Colonic mucosa (tissue), 4 donors: ENCODE data around the gene CDC42BPB. TPM values are rescaled to one million over a fixed set of nuclear protein-coding genes. Genes with fewer than 3 reads are reported as not detected.

Source experiments
- DNase-seq: peaks from one replicate; pipeline ENCODE4 v3.0.0-alpha.2; 2020
- H3K27ac ChIP-seq: fragments of 200-600 bp; one replicate; pipeline ENCODE4 v1.8.0; 2021
- H3K27me3 ChIP-seq: fragments of 200-600 bp; one replicate; pipeline ENCODE4 v1.8.0; 2021
- H3K36me3 ChIP-seq: fragments of 200-600 bp; one replicate; pipeline ENCODE4 v1.8.0; 2021
- H3K4me1 ChIP-seq: fragments of 200-600 bp; one replicate; pipeline ENCODE4 v1.8.0; 2021; ENCODE audit warnings: mild to moderate bottlenecking
- H3K4me3 ChIP-seq: fragments of 200-600 bp; one replicate; pipeline ENCODE4 v1.8.0; 2021
- H3K9ac ChIP-seq, 2 donors: one replicate each; pipeline ENCODE4 v1.7.0; 2013; ENCODE audit warnings: control low read depth in 2 of 2, low read depth in 2 of 2, low read length in 2 of 2
- H3K9me3 ChIP-seq: fragments of 200-600 bp; one replicate; pipeline ENCODE4 v1.8.0; 2021
- CTCF ChIP-seq: fragments of 200-600 bp; IDR thresholded peaks from one replicate; pipeline ENCODE4 v1.8.0; 2022; ENCODE audit warnings: antibody characterized with exemption, mild to moderate bottlenecking
- intact Hi-C: fragments of 100-400 bp; cut with DNase I; formaldehyde crosslinking; loops from one replicate; pipeline ENCODE4 v1.14.1; 2022
- total RNA-seq, 2 donors: library from RNA; stranded (reverse); fragmentation: NEBNext Ultra II Directional in 1 of 2; extraction: Animal tissue kit (Norgen Biotek cat#: 25700) in 1 of 2; gene quantifications; one replicate each; pipeline ENCODE4 v1.2.1, GENCODE V29; 2021
- donor health status: healthy.
- donor health status: DM: no; HTN: no; CAD: no.
- donor health status: DM: no; HTN: no; CAD: no.

The CDC42BPB gene
- total RNA-seq, 2 donors from 2014 or later = 67.9 to 83.8 TPM

- no peak overlapping the region for H3K4me3 ChIP-seq
- H3K9me3 ChIP-seq = no peaks in the 10 kb centered on the region
- H3K9ac ChIP-seq = no peak overlapping the region
- H3K27ac ChIP-seq = no peak overlapping the region
- no peak for TF ChIP-seq CTCF
- intact Hi-C loops = no loop called here
- no peak for DNase-seq
- no peaks in the 10 kb centered on the region for H3K27me3 ChIP-seq
- H3K4me1 ChIP-seq = no peaks in the 10 kb centered on the region
- H3K36me3 ChIP-seq = peaks cover 8% of the 10 kb centered on the region
Measured at GRCh38 chr14:102902523-102903247, 154.7 kb downstream of the CDC42BPB start.

- H3K9ac ChIP-seq = peak overlapping the region; percentile 15 to 20
- TF ChIP-seq CTCF = no peak
Measured at GRCh38 chr14:102902086-102902485, 155.3 kb downstream of the CDC42BPB start.

GRCh38 chr14:102901633-102902032, 155.7 kb downstream of the CDC42BPB start:
- DNase-seq = no peak
- Histone ChIP-seq H3K4me1 (no peaks in the 10 kb centered on the region), H3K27ac (no peak overlapping the region), H3K9me3 (no peaks in the 10 kb centered on the region), H3K36me3 (peaks cover 8% of the 10 kb centered on the region), H3K4me3 (no peak overlapping the region), H3K27me3 (no peaks in the 10 kb centered on the region), H3K9ac (peak overlapping the region; percentile 15 to 20)
- intact Hi-C loops = no loop called here
- no peak for TF ChIP-seq CTCF

More at GRCh38 chr14:102902086-102902485, 155.3 kb downstream of the CDC42BPB start:
- DNase-seq = no peak
- H3K27ac ChIP-seq = no peak overlapping the region
- intact Hi-C loops = no loop called here
- H3K27me3 ChIP-seq = no peaks in the 10 kb centered on the region
- H3K4me3 ChIP-seq = no peak overlapping the region
- peaks cover 8% of the 10 kb centered on the region for H3K36me3 ChIP-seq
- H3K4me1 ChIP-seq = no peaks in the 10 kb centered on the region
- H3K9me3 ChIP-seq = no peaks in the 10 kb centered on the region

- intact Hi-C loops = no loop called here
- H3K4me3 ChIP-seq = no peak overlapping the region
- no peaks in the 10 kb centered on the region for H3K27me3 ChIP-seq
- H3K9me3 ChIP-seq = no peaks in the 10 kb centered on the region
- TF ChIP-seq CTCF = no peak
- H3K36me3 ChIP-seq = peaks cover 8% of the 10 kb centered on the region
- no peaks in the 10 kb centered on the region for H3K4me1 ChIP-seq
- no peak overlapping the region for H3K27ac ChIP-seq
- no peak overlapping the region for H3K9ac ChIP-seq
- DNase-seq = no peak
Measured at GRCh38 chr14:102900631-102901571, 156.4 kb downstream of the CDC42BPB start.

GRCh38 chr14:102899516-102899900, 157.8 kb downstream of the CDC42BPB start:
- Histone ChIP-seq H3K9ac (no peak overlapping the region), H3K27me3 (no peaks in the 10 kb centered on the region), H3K4me3 (no peak overlapping the region), H3K9me3 (no peaks in the 10 kb centered on the region), H3K36me3 (peaks cover 8% of the 10 kb centered on the region), H3K27ac (no peak overlapping the region), H3K4me1 (no peaks in the 10 kb centered on the region)
- DNase-seq = no peak
- no peak for TF ChIP-seq CTCF
- intact Hi-C loops = no loop called here
